CD1c-positive myeloid dendritic cell (primary cell): ENCODE results near the gene PPFIA1.
"Not testable (repeated sequence)": the region's sequence is repeated elsewhere in the genome, so short reads cannot be mapped to it uniquely, and the experiment has no call there.

Source experiments
- DNase-seq: peaks from one replicate; pipeline ENCODE4 v3.0.0-alpha.2; 2016; ENCODE audit errors: extremely low spot score

The PPFIA1 gene

DNA sequence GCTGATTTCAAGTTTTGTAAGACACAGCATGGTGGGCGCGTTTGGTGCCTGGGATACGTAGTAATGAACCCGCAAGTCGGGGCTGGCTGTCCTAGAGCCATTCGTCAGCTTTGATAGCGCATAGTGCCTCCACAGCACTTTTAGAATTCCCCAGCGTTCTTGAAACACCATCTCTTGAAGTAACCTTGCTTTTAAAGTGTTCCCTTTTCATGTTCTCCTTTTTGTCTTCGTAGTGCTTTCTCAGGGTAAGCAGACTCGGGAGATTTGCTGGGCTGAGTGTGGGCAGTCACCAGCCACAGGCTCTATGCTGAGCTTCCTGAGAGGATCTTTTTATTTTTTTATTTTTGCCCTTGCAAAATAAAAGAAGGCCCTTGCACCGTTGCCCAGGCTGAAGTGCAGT is 88.3 kb downstream of the PPFIA1 start:
- DNase-seq: peak; percentile 76

DNA sequence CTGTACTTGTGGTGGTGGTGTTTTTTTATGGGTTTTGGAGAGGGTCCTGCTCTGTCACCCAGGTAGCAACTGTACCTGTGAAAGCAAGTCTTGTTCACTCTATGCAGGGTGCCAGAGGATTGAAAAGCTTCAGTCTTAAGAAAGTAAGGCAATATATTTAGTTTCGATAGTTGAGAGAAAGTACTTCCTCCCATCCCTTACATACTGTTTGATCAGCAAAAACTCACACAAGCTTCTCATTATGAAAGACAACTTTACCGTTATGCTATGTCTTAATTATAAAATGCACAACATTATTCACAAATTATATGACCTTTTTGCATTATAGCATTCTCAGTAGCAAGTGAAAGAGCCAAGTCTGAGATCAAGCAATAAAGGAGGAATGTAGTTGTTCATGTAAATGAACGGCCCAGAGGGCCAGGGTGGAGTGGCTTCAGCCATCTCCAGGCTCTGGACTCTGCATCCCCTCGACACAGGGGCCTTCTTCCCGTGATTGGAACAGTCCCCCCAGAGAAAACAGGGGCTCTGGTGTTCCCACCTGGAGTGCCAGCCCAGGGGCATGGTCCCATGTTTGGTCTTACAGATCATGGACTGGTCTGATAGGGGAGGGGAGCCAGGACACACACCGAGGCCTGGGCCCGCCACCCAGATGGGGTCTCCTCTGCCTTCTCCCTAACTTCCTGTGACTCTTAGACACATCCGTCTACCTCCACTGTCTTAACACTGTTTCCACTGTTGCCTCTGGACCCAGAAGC is 89.1 kb downstream of the PPFIA1 start:
- no peak for DNase-seq

DNA sequence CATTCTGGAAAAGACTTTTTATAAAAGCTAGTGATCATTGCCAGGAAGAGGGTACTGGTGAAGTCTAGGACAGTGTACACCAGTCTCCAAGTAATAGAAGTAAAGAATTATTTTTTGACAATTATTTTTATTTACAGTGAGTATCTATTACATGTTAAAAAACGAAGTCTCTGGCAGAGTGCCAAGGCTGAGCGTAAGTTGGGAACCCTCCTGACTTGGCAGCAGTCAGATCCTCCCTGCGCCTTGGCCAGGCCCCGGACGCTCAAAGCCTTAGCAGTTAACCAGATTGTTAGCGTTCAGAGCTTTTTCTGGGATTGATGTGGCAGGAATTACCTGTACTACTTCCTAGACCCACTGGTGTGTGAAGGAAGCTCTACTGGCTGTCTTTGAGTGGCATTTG is 89.7 kb downstream of the PPFIA1 start:
- no peak for DNase-seq

DNA sequence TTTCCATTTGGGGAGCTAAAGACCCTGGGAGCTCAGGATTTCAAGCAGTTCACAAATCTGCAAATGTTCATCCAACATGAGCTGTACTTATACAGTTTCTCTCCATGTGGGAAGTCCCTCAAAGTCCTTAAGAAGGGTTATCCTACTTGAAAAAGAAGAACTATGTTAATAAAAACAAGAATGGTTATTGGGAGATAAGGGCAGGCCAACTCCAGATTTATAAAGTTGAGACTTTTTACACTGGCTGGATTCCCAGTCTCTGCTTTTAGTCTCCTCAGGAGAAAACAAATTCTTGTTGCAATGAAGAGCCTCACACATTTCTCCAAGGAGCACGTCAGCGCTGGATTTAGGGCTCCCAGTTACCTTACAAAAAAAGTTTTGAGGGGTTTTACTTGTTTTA is 93.7 kb downstream of the PPFIA1 start:
- DNase-seq: no peak

DNA sequence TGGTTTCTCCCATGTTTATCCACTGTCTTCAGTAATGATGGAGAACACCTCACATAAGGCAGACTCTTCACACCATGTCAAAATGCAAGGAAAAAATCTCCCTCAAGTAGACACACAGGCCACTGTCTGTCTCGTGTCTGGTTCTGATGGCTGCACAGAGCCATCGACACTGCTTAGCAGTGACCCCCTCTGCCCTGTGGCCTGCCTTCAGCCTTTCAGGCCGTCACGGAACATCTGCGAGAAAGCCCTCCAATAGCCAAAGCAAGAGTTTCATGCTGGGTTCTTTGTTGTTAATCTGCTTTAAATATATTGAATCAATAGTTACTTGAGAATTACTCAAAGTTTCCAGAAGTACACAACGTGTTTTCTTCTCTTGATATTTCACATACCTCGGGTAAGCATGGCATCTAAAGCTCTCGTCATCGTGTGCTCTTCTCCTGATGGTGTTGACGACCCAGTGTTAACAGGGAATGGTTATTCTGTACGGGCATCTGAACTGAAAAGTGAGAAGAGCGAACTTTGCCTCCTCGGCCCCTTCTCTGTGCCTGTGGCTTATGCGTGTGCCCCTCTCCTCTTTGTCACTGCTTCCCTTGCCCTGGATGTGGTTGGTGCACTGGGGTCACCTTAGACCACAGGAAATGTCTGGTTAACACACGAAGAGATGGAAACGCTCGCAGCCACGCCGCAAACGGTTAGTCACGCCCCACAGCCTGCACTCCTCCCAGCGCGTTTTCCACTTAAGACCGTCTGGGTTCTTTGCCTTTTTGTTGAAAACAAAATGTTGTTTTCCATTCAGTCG is 94.5 kb downstream of the PPFIA1 start:
- DNase-seq: no peak

DNA sequence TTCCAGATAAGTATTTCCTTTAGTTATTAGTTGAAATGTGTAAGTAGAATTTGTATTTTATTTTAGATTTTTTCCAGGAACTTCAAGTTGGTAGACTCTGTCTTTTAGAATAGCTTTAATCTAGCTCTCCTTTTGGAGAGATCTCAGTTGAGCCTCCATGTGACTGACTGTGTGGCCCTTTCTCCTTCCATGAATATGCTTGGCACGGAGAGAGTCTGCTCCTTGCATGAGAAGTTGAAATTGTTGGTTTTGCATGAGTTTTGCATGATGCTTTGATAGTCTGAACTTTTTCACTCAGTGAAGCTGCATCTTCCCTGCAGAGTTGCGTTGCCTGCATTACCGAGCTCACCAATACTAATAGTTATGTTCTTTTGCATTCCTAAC is 95.0 kb downstream of the PPFIA1 start:
- DNase-seq: no peak

DNA sequence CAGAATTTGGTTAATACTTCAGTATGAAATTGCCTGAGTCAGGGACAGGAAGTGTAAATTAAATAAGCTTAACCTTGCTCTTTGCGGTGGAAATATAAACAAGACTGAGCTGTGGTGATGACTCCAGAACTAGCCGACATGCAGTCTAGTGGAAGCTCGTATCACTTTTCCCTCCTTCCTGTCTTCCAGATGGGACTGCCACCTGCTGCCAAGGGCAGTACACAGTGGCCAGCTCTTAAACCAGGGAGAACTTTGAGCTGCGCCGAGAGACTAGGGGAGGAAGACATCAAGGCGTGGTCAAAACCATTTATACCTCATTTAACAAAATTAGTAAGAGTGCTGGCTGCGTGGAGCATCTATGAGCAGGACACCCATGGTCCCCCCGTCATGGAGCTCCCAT is 96.6 kb downstream of the PPFIA1 start:
- DNase-seq: no peak

DNA sequence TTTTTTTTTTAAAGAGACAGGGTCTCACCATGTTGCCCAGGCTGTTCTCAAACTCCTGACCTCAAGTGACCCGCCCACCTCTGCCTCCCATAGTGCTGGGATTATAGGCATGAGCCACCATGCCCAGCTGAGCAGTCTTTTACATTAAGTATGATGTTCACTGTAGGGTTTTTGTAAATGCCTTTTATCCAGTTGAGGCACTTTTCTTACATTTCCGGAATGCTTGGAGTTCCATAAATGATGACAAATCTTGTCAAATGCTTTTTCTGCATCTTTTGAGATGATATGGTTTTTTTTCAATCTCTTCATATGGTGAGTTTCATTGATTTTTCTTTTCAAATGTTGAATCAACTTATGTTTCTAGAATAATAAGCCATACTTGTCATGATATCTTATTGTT is 98.5 kb downstream of the PPFIA1 start:
- DNase-seq: no peak

DNA sequence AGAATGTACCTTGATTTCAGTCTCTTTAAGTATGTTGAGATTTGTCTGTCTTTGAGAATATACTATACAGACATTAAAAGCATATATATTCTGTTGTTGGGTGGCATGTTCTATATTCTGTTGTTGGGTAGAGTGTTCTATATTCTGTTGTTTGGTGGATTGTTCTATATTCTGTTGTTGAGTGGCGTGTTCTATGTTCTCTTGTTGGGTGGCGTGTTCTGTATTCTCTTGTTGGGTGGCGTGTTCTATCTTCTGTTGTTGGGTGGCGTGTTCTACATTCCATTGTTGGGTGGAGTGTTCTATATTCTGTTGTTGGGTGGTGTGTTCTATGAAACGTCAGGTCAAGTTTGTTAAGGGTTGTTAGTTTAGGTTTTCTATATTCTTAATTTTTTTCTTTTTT is 100.8 kb downstream of the PPFIA1 start:
- DNase-seq: no peak

DNA sequence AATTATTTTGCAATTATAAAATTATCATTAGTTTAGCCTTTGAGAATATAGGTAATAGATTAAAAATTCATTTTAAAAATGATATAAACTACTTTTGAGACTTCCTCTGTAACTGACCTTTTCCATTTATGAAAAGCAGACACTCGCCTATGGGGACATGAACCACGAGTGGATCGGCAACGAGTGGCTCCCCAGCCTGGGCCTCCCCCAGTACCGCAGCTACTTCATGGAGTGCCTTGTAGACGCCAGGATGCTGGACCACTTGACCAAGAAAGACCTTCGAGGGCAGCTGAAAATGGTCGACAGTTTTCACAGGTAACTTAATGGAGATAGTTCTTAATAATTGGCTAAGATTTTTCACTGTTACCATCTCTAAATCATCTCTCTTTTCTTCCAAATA is 101.6 kb downstream of the PPFIA1 start:
- DNase-seq: no peak

DNA sequence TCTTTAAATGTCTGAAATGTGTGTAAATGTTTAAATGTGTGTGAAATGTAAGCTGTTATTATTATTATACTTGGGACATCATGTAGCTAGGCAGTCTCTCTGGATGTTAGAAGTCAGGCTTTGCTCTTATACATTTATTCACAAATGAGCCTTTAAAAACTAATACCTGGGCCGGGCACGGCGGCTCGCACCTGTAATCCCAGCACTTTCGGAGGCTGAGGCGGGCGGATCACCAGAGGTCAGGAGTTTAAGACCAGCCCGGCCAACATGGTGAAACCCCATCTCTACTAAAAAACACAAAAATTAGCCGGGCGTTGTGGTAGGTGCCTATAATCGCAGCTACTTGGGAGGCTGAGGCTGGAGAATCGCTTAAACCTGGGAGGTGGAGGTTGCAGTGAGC is 106.1 kb downstream of the PPFIA1 start:
- DNase-seq: no peak

DNA sequence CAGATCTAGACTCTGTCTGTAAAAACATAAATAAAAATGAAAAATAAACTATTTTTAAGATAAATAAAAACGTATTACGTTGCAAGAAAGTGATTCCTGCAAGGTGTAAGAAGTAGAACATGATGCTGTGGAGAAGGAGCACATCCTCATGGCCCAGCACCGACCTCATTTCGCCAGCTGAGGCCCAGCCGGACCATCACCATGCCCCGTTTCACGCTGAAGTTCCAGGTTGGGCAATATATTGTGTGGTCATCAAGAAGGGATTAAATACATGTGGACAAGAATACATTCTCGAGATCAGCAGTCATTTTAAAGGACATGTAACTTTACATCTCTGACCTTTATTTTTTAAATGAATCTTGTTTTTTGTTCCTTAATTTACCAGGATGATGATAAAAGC is 107.2 kb downstream of the PPFIA1 start:
- DNase-seq: no peak

DNA sequence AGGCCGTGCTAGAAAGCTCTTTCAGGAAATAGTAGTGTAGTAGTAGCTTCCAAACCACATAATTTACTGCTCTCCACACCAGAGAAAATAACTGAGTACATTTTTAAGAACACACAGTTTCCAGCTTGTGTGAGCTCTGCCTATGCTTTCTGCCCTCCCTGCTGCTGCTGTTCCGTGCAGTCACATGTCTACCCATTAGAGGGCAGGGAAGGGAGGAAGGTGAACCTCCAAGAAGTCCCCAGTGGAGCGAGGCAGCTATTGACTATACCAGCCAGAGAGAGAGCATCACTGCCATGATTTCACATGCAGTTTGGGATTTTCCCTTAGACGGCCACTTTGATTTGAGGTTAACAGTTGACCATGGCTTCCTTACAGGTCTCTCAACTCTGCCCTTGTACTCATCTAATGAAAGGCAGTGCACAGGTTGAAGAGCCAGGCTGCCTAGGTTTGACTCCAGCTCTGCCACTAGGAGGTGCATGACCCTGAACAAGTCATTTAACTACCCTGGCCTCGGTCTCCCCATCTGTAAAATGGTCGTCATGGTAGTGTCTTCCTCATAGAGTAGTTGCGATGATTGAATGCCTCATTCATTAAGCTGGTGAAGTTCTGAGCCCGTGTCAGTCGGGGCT is 108.1 kb downstream of the PPFIA1 start:
- no peak for DNase-seq

DNA sequence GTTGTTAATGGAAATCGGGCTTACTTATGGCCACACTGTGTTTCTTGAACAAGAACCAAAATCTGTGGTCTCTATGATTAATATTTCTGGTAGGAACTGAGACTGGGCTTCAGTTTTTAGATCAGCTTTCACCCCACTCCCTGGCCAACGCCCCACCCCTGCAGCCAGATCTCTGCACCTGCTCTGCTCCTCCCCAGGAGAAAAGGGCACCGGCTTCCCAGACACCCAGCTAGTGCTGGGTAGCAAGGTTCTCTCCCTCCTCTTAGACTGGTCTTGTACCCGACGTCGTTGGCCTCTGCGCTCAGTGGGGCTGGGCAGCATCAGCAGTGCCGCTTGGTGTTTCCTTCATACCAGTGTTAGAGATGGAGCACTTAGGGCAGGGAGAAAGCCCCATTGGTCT is 110.9 kb downstream of the PPFIA1 start:
- no peak for DNase-seq

DNA sequence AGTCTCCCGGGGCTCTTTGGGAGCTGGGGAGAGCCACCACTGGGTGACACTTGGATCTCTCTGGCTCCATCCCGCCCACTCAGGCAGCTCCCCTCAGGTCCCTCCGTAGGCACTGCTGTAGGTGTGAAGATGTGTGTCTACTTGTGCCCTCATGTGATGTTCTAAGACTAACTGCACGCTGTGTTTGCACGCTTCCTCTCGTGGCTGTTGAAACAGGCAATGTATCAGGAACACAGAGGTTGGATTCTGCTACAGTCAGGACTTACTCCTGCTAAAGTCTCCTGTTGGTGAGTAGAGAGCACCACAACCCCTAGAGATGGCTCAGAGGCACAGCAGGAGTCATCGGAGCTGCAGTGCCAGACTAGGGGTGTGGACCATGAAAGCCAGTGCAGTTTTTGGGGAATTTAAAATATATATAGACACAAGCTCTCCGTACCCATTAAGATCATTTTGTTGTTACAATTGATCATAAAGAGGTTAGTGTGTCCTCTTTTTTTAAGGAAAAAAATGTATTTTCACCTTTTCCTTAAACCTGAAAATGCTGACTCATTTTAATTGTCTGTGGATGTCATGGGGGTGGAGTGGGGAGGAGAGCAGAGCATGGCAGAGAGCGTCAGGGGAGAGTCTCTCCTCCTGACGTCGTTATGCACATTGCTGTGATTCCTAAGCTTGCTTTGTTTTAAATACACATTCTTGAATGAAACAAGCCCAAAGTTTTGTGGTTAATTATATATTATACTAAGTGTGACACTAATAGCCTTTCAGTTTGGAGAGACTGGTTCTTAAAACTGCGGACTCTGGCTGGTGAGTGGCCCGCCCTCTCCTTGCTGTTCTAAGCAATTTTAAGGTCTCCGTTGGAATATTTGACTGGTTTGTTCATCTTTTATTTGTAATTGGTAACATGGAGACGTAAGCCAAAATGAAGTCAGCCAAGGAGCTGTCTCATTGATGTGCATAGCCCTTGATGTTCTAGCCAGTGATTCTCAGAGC is 111.7 kb downstream of the PPFIA1 start:
- DNase-seq: no peak

DNA sequence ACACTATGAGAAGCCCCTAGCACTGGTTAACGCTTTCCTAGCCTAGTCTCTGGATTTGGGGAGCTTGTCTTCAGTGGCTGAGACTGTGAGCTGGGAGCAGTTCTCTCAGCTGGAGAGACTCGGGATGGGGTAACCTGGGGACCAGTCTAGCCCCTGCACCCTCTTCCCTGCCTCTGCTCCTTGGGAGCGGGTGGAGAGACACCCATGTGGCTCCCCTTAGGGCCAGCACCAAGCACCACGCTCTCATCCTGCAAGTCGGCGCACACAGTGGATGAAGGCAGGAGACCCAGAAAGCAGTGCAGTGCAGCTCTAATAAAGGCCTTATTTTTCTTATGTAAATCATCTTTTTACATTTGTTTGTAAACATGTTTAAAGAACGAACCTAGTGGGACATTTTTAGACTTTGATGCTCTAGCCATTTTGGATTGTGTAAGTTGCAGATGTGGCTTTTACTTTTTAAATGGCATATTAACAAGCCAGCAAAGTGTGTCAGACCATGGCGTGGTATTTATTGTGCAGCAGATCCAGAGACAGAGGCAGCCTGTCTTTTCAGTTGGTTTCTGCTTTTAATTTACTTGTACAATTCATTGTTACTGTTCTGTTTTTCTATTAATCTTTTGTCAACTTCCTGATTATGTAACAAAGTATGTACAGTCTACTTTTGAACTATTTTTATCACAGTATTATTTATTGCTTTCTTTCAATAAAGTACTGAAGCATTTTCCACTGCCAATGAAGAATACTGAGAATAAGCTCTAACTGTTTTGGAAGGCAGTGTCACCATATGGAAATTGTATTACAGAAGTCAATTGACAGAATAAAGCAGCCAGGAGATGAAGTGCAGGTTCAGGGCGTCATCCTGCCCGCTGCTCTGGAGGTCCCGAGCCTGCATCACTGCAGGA is 113.4 kb downstream of the PPFIA1 start:
- DNase-seq: no peak

DNA sequence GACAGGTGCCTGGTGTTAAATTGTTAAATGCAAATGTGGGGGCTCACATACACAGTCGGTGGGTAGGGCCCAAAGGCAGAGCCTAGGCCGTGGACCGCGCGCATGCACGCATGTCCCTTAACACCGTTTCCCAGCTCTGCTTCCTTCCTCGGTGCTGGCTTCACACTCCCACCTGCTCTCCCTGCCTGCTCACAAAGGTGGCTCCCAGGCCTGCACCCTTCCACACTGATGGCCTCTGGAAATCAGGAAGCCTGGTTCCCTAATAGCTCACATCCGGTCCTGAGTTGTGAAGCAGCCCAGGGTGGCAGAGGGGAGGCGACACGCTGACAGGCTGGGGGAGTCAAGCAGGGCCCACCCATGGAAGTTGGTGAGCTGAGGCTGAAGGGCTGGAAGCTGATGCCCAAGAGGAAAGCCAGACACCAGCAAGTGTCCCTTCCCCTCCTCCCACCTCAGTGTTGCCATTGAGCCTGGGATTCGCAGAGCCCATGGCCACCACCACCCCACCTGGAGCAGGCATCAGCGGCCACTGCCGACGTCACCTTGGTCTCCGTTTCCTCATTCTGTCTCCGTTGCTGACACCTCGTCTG is 114.2 kb downstream of the PPFIA1 start:
- DNase-seq: no peak

DNA sequence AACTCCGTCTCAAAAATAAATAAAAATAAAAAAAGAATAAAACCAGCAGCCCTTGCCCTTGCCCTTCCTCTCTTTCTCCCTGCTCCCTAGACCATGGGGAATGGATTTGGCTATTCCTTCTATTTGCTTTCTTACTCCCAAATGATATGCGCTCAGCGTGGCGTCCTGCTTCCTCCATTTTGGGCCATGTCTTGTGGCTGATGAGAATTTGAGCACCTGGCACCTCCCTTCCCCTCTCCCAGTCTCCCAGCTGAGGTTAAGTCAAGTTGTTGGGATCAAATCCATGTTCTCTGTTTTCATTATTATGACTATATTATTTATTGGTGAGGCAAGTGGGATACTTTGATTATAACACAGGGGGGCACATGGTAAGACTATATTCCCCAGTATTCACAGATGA is 117.1 kb downstream of the PPFIA1 start:
- DNase-seq: no peak

DNA sequence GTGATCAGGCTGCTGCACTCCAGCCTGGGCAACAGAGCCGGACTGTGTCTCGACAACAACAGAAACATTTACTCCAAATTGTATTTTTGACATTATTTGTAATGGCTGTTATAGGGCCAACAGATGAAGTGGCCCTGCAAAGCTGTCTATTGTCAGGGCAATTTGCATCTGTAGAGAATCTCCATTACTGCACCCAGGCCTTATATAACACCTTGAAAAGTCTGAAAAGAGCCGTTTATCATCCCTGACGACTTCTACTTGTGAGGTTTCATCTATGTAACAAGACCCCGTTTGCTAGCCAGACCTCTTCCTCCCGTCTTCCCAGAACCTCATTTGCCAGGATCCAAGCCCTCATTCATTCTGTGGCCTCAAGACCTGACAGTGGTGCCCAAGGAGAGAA is 118.7 kb downstream of the PPFIA1 start:
- no peak for DNase-seq

DNA sequence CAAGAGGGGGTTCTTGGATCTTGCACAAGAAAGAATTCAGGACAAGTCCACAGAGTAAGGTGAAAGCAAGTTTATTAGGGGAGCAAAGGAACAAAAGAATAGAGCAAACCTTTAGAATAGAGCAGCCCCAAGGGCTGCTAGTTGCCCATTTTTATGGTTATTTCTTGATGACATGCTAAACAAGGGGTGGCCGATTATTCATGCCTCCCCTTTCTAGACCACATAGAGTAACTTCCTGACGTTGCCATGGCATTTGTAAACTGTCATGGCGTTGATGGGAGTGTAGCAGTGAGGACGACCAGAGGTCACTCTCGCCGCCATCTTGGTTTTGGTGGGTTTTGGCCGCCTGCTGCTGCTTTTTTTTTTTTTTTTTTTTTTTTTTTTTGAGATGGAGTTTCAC is 120.4 kb downstream of the PPFIA1 start:
- DNase-seq: not testable (repeated sequence)
